Thymus (tissue), 2 donors: ENCODE data around the gene TPCN2. TPM values are rescaled to one million over a fixed set of nuclear protein-coding genes. Genes with fewer than 3 reads are reported as not detected.

Source experiments
- polyA plus RNA-seq: library from polyadenylated mRNA; stranded (reverse); fragments of 200-250 nt; gene quantifications from one replicate; pipeline ENCODE4 v1.2.3, GENCODE V29; 2013
- total RNA-seq: library from RNA; stranded (reverse); fragments of 120-200 nt; gene quantifications from one replicate; pipeline ENCODE4 v1.2.4, GENCODE V29; 2013
- donor health status: healthy.

TPCN2 gene
- total and polyA plus RNA-seq, 2 donors: 5.3 to 9.8 TPM

Other genes with a start within 250 kb of the TPCN2 start
- 7.1 TPM for gene CPT1A, start 207.0 kb upstream of the TPCN2 start, total RNA-seq
- gene CPT1A, start 207.0 kb upstream of the TPCN2 start, polyA plus RNA-seq: 19.0 TPM
- gene MRPL21, start 145.1 kb upstream of the TPCN2 start, total RNA-seq: 101 TPM
- gene MRPL21, start 145.1 kb upstream of the TPCN2 start, polyA plus RNA-seq: 91.9 TPM
- gene IGHMBP2, start 145.0 kb upstream of the TPCN2 start, total RNA-seq: 5.2 TPM
- 19.0 TPM for gene IGHMBP2, start 145.0 kb upstream of the TPCN2 start, polyA plus RNA-seq
- gene MRGPRD, start 67.9 kb upstream of the TPCN2 start, total RNA-seq: not detected
- 0.05 TPM for gene MRGPRD, start 67.9 kb upstream of the TPCN2 start, polyA plus RNA-seq
- 0.57 TPM for gene MRGPRF, start 35.7 kb upstream of the TPCN2 start, total RNA-seq
- gene MRGPRF, start 35.7 kb upstream of the TPCN2 start, polyA plus RNA-seq: 4.7 TPM
- gene SMIM38, start 107.0 kb downstream of the TPCN2 start, total RNA-seq: 0.24 TPM
- 0.09 TPM for gene SMIM38, start 107.0 kb downstream of the TPCN2 start, polyA plus RNA-seq
- 0.38 TPM for gene MYEOV, start 245.2 kb downstream of the TPCN2 start, total RNA-seq
- gene MYEOV, start 245.2 kb downstream of the TPCN2 start, polyA plus RNA-seq: 0.64 TPM